H9 (cell line): Measurements from ENCODE around the gene GTF2IRD2. TPM values are rescaled to one million over a fixed set of nuclear protein-coding genes. Genes with fewer than 3 reads are reported as not detected.
"Not testable (repeated sequence)": the region's sequence is repeated elsewhere in the genome, so short reads cannot be mapped to it uniquely, and the experiment has no call there.

Experiments
- DNase-seq: peaks from one replicate; pipeline ENCODE4 v3.0.0-alpha.2; 2017
- H2AFZ ChIP-seq: one replicate; pipeline ENCODE4 v1.6.1; 2013; ENCODE audit warnings: mild to moderate bottlenecking, low read length, control low read depth, moderate library complexity
- H2AK5ac ChIP-seq: 2 replicates; pipeline ENCODE4 v1.6.1; 2013; ENCODE audit warnings: low read length, control low read depth, mixed read lengths; ENCODE audit not compliant: insufficient read length
- H2BK120ac ChIP-seq: one replicate; pipeline ENCODE4 v1.6.1; 2013; ENCODE audit warnings: low read depth, mild to moderate bottlenecking, low read length, control low read depth, inconsistent platforms; ENCODE audit not compliant: poor library complexity, severe bottlenecking
- H2BK12ac ChIP-seq: 2 replicates; pipeline ENCODE4 v1.6.1; 2013; ENCODE audit warnings: low read length, control low read depth, mixed read lengths, low read depth; ENCODE audit not compliant: insufficient read length
- H2BK15ac ChIP-seq: 2 replicates; pipeline ENCODE4 v1.6.1; 2013; ENCODE audit warnings: low read depth, low read length, control low read depth
- H2BK20ac ChIP-seq: one replicate; pipeline ENCODE4 v1.6.1; 2013; ENCODE audit warnings: low read depth, mild to moderate bottlenecking, low read length, control low read depth, inconsistent platforms; ENCODE audit not compliant: poor library complexity, severe bottlenecking
- H2BK5ac ChIP-seq: 2 replicates; pipeline ENCODE4 v1.6.1; 2013; ENCODE audit warnings: low read length, control low read depth, mixed read lengths; ENCODE audit not compliant: insufficient read length
- H3K14ac ChIP-seq: 2 replicates; pipeline ENCODE4 v1.6.1; 2013; ENCODE audit warnings: low read length, control low read depth; ENCODE audit not compliant: insufficient read depth
- H3K18ac ChIP-seq: 2 replicates; pipeline ENCODE4 v1.6.1; 2013; ENCODE audit warnings: low read depth, mild to moderate bottlenecking, mixed read lengths, low read length, control low read depth; ENCODE audit not compliant: insufficient read length
- H3K23ac ChIP-seq: 2 replicates; pipeline ENCODE4 v1.6.1; 2013; ENCODE audit warnings: low read length, control low read depth, mixed read lengths, low read depth; ENCODE audit not compliant: insufficient read length
- H3K23me2 ChIP-seq: 2 replicates; pipeline ENCODE4 v1.6.1; 2013; ENCODE audit warnings: low read depth, mild to moderate bottlenecking, mixed read lengths, low read length, control low read depth; ENCODE audit not compliant: insufficient read length, poor library complexity, severe bottlenecking
- H3K27ac ChIP-seq: 2 replicates; pipeline ENCODE4 v1.5.1; 2013; ENCODE audit warnings: low read length, control low read depth, mixed read lengths, low read depth; ENCODE audit not compliant: insufficient read length
- H3K27me3 ChIP-seq: 2 replicates; pipeline ENCODE4 v1.6.1; 2013; ENCODE audit warnings: low read length, control low read depth, inconsistent platforms; ENCODE audit not compliant: insufficient read depth
- H3K4ac ChIP-seq: 2 replicates; pipeline ENCODE4 v1.6.1; 2013; ENCODE audit warnings: low read depth, mild to moderate bottlenecking, control low read depth, inconsistent platforms, low read length, moderate library complexity
- H3K4me1 ChIP-seq: 2 replicates; pipeline ENCODE4 v1.6.1; 2013; ENCODE audit warnings: low read length, control low read depth, inconsistent platforms; ENCODE audit not compliant: insufficient read depth
- H3K4me2 ChIP-seq: 2 replicates; pipeline ENCODE4 v1.6.1; 2013; ENCODE audit warnings: low read length, control low read depth, mixed read lengths; ENCODE audit not compliant: insufficient read length, insufficient read depth
- H3K56ac ChIP-seq: 2 replicates; pipeline ENCODE4 v1.6.1; 2013; ENCODE audit warnings: low read depth, mild to moderate bottlenecking, mixed read lengths, low read length, control low read depth; ENCODE audit not compliant: insufficient read length
- H3K79me1 ChIP-seq: 2 replicates; pipeline ENCODE4 v1.6.1; 2013; ENCODE audit warnings: low read depth, mild to moderate bottlenecking, moderate library complexity, low read length, control low read depth, inconsistent platforms; ENCODE audit not compliant: insufficient read depth, poor library complexity, severe bottlenecking
- H3K79me2 ChIP-seq: 2 replicates; pipeline ENCODE4 v1.6.1; 2013; ENCODE audit warnings: low read length, control low read depth, inconsistent platforms; ENCODE audit not compliant: insufficient read depth
- H3K9ac ChIP-seq: 2 replicates; pipeline ENCODE4 v1.6.1; 2013; ENCODE audit warnings: low read length, control low read depth, mixed read lengths; ENCODE audit not compliant: insufficient read length; ENCODE audit errors: extremely low read depth
- H3K9me3 ChIP-seq: one replicate; pipeline ENCODE4 v1.6.1; 2013; ENCODE audit warnings: low read depth, low read length, inconsistent platforms; ENCODE audit not compliant: control insufficient read depth
- H3T11ph ChIP-seq: one replicate; pipeline ENCODE4 v1.6.1; 2013; ENCODE audit warnings: mild to moderate bottlenecking, low read length, control low read depth, inconsistent platforms
- H4K20me1 ChIP-seq: one replicate; pipeline ENCODE4 v1.6.1; 2013; ENCODE audit not compliant: control insufficient read depth, insufficient read length, insufficient read depth
- H4K5ac ChIP-seq: 2 replicates; pipeline ENCODE4 v1.6.1; 2013; ENCODE audit warnings: low read depth, mild to moderate bottlenecking, mixed read lengths, low read length, control low read depth; ENCODE audit not compliant: insufficient read length
- H4K8ac ChIP-seq: replicated peaks from 2 replicates; pipeline ENCODE4 v1.6.1; 2013; ENCODE audit warnings: low read length, control low read depth, mixed read lengths, low read depth; ENCODE audit not compliant: insufficient read length
- H4K91ac ChIP-seq: 2 replicates; pipeline ENCODE4 v1.6.1; 2013; ENCODE audit warnings: low read depth, mild to moderate bottlenecking, moderate library complexity, mixed read lengths, low read length, control low read depth; ENCODE audit not compliant: insufficient read length
- H3K27ac Mint-ChIP-seq, 3 experiments: 2 replicates in 2 of 3; 3 replicates in 1 of 3; pipeline ENCODE4 v1.8.0; 2020 to 2021; ENCODE audit warnings: mixed read lengths in 3 of 3, mild to moderate bottlenecking in 1 of 3, moderate library complexity in 1 of 3
- H3K27me3 Mint-ChIP-seq: 2 replicates; pipeline ENCODE4 v1.8.0; 2021; ENCODE audit warnings: low read depth, mild to moderate bottlenecking, moderate library complexity, mixed read lengths
- H3K36me3 Mint-ChIP-seq, 3 experiments: 2 replicates in 2 of 3; 3 replicates in 1 of 3; pipeline ENCODE4 v1.8.0; 2020 to 2021; ENCODE audit warnings: low read depth in 3 of 3, mixed read lengths in 3 of 3; ENCODE audit not compliant: insufficient read depth in 1 of 3
- H3K4me1 Mint-ChIP-seq, 2 experiments: 2 replicates each; pipeline ENCODE4 v1.8.0; 2020; ENCODE audit warnings: mixed read lengths in 2 of 2
- H3K4me3 Mint-ChIP-seq, 2 experiments: 2 replicates in 1 of 2; 3 replicates in 1 of 2; pipeline ENCODE4 v1.8.0; 2020 to 2021; ENCODE audit warnings: mild to moderate bottlenecking in 2 of 2, mixed read lengths in 2 of 2, moderate library complexity in 1 of 2
- H3K9me3 Mint-ChIP-seq, 2 experiments: 2 replicates in 1 of 2; 3 replicates in 1 of 2; pipeline ENCODE4 v1.8.0; 2020; ENCODE audit warnings: mild to moderate bottlenecking in 2 of 2, mixed read lengths in 2 of 2, moderate library complexity in 1 of 2
- WGBS: extraction: QIAGEN DNeasy Blood & Tissue Kit; methylation state at CpG from one replicate; pipeline ENCODE4 v1.1.7; 2013; ENCODE audit warnings: missing lambda C conversion rate, low lambda C conversion rate, mixed read lengths; ENCODE audit not compliant: insufficient read length; ENCODE audit errors: extremely low coverage; 5-methylcytosine and 5-hydroxymethylcytosine counted together
- total RNA-seq: library from RNA; stranded (reverse); gene quantifications from 2 replicates; pipeline ENCODE4 v1.2.1, GENCODE V29; 2021

GTF2IRD2 gene
- total RNA-seq, 1 experiment from 2014 or later: 9.1 TPM

DNA sequence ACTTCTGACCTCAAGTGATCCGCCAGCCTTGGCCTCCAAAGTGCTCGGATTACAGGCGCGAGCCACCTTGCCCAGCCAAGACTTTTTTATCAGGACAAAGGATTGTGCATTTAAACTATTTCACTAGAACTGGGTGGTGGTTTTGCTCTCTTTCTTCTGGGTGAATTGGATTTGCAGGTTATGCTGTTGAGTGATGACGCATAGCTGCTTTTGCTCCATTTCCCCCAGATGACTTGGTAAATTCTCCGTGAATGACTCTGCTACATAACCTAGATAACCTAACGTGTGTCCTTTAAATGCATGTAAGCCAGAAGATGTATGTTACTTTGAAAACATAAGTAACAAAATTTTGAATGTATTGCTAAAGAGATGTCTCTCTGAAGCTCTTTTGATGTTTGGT lies 93.1 kb downstream of the GTF2IRD2 start:
- not testable (repeated sequence) for H3K4me1 ChIP-seq, H3K27me3 ChIP-seq, H3K79me2 ChIP-seq, H3K14ac ChIP-seq, H3K4me2 ChIP-seq, H4K8ac ChIP-seq, H2AFZ ChIP-seq, H3K23ac ChIP-seq, H2BK15ac ChIP-seq, H3K56ac ChIP-seq, H3T11ph ChIP-seq, H3K27ac Mint-ChIP-seq, H3K9me3 Mint-ChIP-seq, H3K27ac ChIP-seq, H2BK120ac ChIP-seq, H3K9me3 ChIP-seq, H3K23me2 ChIP-seq, H4K91ac ChIP-seq, H3K9ac ChIP-seq, H3K18ac ChIP-seq, H2BK12ac ChIP-seq, H3K4me3 Mint-ChIP-seq, H4K20me1 ChIP-seq, H3K4ac ChIP-seq, H3K27me3 Mint-ChIP-seq, DNase-seq, H2AK5ac ChIP-seq, H3K4me1 Mint-ChIP-seq, H2BK20ac ChIP-seq, H4K5ac ChIP-seq, H3K36me3 Mint-ChIP-seq, H2BK5ac ChIP-seq, H3K79me1 ChIP-seq
- WGBS: no CpG with 5 or more reads among the region's 7 CpGs

GRCh38 chr7:74756673-74757072 lies 94.7 kb downstream of the GTF2IRD2 start:
- H2BK15ac ChIP-seq, H3K18ac ChIP-seq, H3K9me3 ChIP-seq, H3K27ac ChIP-seq, H2AK5ac ChIP-seq, H4K91ac ChIP-seq, H3K79me2 ChIP-seq, H3K9ac ChIP-seq, H4K8ac ChIP-seq, H4K5ac ChIP-seq, H3K4me2 ChIP-seq, H3K14ac ChIP-seq, H2BK120ac ChIP-seq, H3K4me3 Mint-ChIP-seq, H4K20me1 ChIP-seq, H3T11ph ChIP-seq, H3K4me1 Mint-ChIP-seq, H3K27ac Mint-ChIP-seq, H3K4me1 ChIP-seq, H3K56ac ChIP-seq, DNase-seq, H3K23me2 ChIP-seq, H3K23ac ChIP-seq, H3K9me3 Mint-ChIP-seq, H2BK5ac ChIP-seq, H3K27me3 Mint-ChIP-seq, H2AFZ ChIP-seq, H3K27me3 ChIP-seq, H2BK20ac ChIP-seq, H3K36me3 Mint-ChIP-seq, H3K79me1 ChIP-seq, H3K4ac ChIP-seq, H2BK12ac ChIP-seq: not testable (repeated sequence)
- no CpG with 5 or more reads among the region's 5 CpGs for WGBS
